Middle frontal gyrus (tissue), 1 donor: ENCODE data around the gene CDKAL1.
"Not testable (repeated sequence)": the region's sequence is repeated elsewhere in the genome, so short reads cannot be mapped to it uniquely, and the experiment has no call there.

Experiments used
- DNase-seq: peaks from one replicate; pipeline ENCODE4 v3.0.0-alpha.2; 2015; ENCODE audit warnings: low spot score; ENCODE audit errors: extremely low spot score

CDKAL1 gene

GRCh38 chr6:20590476-20590875 is 56.2 kb downstream of the CDKAL1 start:
- not testable (repeated sequence) for DNase-seq

GRCh38 chr6:20594299-20594853 is 60.1 kb downstream of the CDKAL1 start:
- not testable (repeated sequence) for DNase-seq

DNA sequence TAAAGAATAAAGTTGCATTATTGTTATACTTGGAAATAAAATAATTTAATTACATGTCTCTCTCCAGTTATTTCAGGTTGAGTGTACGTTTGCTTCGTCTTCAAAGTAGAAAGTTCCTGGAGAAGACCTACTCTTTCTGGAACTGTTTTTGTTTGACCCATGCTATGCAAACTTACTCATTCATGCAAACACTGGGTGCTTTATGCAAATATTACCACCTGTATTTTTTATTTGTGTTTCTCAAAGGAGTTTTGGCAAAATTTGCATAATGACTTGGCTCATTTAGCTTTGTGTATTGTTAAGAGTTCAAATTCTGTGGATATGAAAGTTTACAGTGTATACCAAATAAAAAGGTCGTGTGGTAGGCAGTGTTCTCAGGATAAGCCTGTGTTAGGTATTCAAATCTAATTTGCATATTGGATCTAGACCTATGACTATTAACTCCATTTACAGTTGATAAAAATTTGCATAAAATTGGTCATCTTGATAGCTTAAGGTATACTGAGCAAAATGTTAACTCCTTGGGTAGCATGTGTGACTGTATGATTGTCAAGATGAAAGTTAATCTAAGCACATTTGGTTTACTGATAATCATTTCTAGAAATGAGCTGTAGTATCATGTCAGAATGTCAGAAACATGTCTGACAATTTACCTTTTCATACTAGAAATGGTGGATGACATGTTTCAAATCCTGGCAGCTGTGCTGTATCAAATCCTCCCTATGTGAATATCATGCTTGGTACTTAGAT is 65.2 kb downstream of the CDKAL1 start:
- no peak for DNase-seq

- DNase-seq: no peak
Measured at GRCh38 chr6:20600831-20601230, 66.6 kb downstream of the CDKAL1 start.

- DNase-seq: no peak
Measured at GRCh38 chr6:20604159-20604558, 69.9 kb downstream of the CDKAL1 start.

DNA sequence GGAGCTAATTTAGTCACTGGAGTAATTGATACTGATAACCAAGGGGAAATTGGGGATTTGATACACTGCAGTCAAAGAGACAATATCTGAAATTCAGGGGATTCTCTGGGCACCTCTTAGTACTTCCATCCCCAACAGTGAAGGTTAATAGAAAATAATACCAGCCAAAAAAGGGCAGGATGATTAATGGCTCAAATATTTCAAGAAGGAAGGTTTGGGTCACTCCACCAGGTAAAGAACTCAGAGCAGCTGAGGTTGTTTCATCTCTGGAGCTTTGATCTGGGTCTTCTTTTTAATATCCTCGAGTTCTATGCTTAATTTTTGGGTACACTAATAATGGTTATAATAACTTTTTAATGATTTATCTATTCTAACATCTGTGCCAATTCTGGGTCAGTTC is 70.8 kb downstream of the CDKAL1 start:
- no peak for DNase-seq

DNA sequence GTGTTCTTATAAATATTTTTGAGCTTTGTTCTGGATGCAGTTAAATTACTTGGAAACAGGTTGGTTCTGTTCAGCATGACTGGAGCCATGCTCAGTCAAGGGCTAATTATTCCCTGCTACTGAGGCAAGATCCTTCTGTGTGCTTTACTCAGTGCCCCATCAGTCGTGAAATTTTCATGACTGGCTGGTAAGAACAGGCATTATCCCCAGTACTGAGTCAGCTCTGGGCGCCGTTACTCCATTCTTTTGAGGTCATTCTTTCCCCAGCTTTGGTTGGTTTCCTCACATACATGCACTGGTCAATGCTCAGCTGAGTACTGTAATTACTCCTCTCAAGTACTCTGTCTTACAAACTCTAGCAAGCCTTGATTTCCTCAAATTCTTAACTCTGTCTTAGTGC is 71.3 kb downstream of the CDKAL1 start:
- DNase-seq: no peak

DNA sequence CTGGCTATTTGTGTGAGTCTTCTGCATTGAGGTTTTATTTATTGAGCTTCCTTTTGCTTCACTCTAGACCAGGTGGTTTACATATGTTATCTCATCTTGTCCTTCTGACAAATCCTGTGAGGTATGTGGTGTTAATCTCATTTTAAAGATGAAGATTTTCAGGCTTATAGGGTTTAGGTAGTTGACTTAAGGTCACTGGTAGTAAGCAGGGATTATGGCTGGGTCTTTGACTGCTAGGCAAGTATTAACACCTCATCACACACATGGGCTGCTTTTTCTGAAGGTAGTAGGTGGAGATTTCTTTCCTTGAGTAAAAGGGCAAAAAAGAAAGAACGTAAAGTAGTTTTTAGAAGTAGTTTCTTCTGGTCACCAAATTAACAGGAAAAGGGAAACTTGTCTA is 72.6 kb downstream of the CDKAL1 start:
- no peak for DNase-seq

- DNase-seq: no peak
Measured at GRCh38 chr6:20608356-20608755, 74.1 kb downstream of the CDKAL1 start.

DNA sequence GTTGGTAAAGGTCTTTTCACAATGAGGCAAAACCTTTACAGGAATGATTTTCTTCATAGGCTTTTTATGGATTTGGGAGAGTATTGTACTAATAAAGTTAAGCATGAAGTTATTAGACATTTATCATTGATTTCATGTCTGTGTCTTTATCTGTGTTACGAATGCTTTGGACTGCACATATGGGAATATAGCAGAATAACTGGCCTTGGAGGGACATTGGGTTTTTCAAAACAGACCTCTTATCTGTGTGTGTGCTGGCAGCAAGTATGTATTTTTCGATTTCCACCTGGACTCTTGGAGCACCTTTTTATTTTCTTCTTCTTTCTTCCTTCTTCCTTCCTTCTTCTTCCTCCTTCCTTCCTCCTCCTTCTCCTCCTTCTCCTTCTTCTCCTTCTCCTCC is 74.6 kb downstream of the CDKAL1 start:
- DNase-seq: no peak

DNA sequence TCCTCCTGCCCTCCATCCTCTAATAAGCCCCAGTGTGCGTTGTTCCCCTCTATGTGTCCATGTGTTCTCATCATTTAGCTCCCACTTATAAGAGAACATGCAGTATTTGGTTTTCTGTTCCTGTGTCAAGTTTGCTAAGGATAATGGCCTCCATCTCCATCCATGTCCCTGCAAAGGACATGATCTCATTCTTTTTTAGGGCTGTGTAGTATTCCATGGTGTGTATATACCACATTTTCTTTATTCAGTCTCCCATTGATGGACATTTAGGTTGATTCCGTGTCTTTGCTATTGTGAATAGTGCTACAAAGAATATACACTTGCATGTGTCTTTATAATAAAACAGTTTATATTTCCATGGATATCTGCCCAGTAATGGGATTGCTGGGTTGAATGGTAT is 75.7 kb downstream of the CDKAL1 start:
- DNase-seq: not testable (repeated sequence)

- no peak for DNase-seq
Measured at GRCh38 chr6:20610636-20611370, 76.5 kb downstream of the CDKAL1 start.

DNA sequence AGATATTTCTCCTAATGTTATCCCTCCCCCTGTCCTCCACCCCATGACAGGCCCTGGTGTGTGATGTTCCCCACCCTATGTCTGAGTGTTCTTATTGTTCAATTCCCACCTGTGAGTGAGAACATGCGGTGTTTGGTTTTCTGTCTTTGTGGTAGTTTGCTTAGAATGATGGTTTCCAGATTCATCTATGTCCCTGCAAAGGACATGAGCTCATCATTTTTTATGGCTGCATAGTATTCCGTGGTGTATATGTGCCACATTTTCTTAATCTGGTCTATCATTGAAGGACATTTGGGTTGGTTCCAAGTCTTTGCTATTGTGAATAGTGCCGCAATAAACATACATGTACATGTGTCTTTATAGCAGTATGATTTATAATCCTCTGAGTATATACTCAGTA is 83.3 kb downstream of the CDKAL1 start:
- not testable (repeated sequence) for DNase-seq

GRCh38 chr6:20620043-20620442 is 85.8 kb downstream of the CDKAL1 start:
- DNase-seq: no peak

GRCh38 chr6:20623761-20624160 is 89.5 kb downstream of the CDKAL1 start:
- DNase-seq: no peak

DNA sequence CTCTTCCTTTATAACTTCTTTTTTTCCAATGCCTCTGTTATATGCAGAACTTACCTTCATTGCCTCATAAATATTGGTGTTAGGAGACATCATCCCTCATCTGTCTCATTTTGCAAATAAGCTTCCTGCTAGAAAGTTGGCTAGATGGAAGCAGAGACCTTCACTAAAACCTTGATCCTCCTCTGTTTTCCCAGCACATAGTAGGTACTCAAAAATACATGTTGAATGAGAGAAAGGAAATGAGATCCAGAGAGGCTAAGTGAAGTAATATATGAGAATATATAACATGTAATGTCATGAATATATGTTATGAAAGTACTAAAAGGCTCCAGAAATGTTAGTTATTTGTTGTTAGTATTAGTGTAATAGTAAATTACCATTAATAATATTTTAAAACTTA is 91.9 kb downstream of the CDKAL1 start:
- DNase-seq: no peak

GRCh38 chr6:20629509-20629908 is 95.3 kb downstream of the CDKAL1 start:
- DNase-seq: no peak

GRCh38 chr6:20630136-20630535 is 95.9 kb downstream of the CDKAL1 start:
- no peak for DNase-seq

DNA sequence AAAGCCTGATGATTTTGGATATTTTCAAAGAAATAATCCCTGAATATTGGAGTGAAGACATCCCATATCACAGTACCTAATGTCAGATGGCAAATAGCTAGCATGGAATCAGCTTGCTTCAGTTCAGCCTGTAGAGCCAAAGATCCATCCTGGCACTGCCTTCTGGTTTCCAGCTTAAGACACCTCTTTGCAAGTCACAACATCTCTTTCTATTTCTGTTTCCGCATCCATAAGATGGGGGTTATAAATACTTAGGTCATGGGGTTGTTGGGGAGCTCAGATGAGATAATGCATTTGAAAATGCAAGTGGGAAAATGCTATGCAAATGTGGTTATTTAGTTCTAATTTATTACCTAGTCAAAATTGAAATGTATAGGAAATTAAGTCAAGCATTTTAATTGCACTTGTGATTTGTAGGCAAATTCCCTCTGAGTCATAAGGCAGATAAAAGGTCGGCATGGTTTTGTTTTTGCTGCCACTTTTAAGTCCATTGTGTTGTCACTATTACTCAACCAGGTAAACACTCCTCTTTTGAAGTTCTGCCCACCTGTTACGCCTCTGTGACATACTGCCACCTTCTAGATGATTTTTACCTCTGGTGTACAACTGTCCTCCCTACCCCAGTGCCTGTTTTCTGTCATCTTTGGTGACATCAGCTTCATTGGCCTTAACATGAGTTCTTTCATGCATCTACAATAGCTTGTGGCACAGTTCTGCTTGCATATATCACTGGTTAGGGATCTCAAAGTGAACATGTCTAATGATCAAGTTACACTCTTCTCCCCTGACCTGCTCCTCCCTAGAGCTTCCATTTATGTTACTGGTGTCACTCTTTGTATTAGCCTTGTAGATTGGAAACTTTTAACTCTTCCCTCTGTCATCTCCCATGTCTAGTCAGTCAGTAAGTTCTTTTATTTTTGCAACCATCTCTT is 96.6 kb downstream of the CDKAL1 start:
- no peak for DNase-seq

- DNase-seq: no peak
Measured at GRCh38 chr6:20631549-20631924, 97.3 kb downstream of the CDKAL1 start.

GRCh38 chr6:20632696-20633095 is 98.4 kb downstream of the CDKAL1 start:
- DNase-seq: no peak
